PFSK-1 (cell line): ENCODE measurements around the gene SPECC1.

Source experiments
- POLR2AphosphoS5 ChIP-seq: IDR thresholded peaks from 2 replicates; pipeline ENCODE4 v1.6.1; 2012; ENCODE audit warnings: low read depth, mild to moderate bottlenecking, control low read depth, low read length, moderate library complexity
- SIN3A ChIP-seq: IDR thresholded peaks from 2 replicates; pipeline ENCODE4 v1.6.1; 2012; ENCODE audit warnings: mild to moderate bottlenecking, low read length, moderate library complexity, borderline replicate concordance; ENCODE audit not compliant: insufficient read depth
- TAF1 ChIP-seq: IDR thresholded peaks from 2 replicates; pipeline ENCODE4 v1.6.1; 2012; ENCODE audit warnings: low read length, control low read depth, borderline replicate concordance; ENCODE audit not compliant: insufficient read depth
- TF ChIP-seq, protein P1 (sequence below), 2 experiments: IDR thresholded peaks; 2 replicates each; pipeline versions ENCODE4 v1.6.1 to v1.8.0; 2011 to 2012; ENCODE audit warnings: low read depth in 2 of 2, low read length in 2 of 2, control low read depth in 1 of 2, inconsistent platforms in 1 of 2, mild to moderate bottlenecking in 1 of 2, moderate library complexity in 1 of 2; ENCODE audit not compliant: insufficient read depth in 1 of 2

DNA sequence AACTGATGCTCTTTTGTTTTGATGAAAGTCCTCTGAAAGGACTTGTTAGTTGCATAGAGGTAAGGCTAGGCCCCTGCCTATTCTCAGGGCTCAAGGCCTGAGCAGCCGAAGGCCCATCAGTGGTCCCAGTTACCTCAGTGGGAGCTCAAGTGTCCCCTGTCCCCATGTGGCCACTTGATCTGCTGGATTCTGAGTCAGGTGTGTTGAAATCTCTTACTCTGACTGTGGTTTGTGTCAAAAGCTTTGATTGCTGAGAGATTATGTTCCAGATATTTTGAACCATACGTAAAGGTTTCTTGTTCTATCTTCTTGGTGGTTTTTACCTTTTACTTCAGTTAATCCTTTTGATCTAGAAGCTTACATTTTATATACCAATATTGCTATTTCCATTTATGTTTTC is 266.5 kb downstream of the SPECC1 start:
- no peak for TF ChIP-seq TAF1
- TF ChIP-seq POLR2AphosphoS5 = no peak
- TF ChIP-seq, protein P1, sequence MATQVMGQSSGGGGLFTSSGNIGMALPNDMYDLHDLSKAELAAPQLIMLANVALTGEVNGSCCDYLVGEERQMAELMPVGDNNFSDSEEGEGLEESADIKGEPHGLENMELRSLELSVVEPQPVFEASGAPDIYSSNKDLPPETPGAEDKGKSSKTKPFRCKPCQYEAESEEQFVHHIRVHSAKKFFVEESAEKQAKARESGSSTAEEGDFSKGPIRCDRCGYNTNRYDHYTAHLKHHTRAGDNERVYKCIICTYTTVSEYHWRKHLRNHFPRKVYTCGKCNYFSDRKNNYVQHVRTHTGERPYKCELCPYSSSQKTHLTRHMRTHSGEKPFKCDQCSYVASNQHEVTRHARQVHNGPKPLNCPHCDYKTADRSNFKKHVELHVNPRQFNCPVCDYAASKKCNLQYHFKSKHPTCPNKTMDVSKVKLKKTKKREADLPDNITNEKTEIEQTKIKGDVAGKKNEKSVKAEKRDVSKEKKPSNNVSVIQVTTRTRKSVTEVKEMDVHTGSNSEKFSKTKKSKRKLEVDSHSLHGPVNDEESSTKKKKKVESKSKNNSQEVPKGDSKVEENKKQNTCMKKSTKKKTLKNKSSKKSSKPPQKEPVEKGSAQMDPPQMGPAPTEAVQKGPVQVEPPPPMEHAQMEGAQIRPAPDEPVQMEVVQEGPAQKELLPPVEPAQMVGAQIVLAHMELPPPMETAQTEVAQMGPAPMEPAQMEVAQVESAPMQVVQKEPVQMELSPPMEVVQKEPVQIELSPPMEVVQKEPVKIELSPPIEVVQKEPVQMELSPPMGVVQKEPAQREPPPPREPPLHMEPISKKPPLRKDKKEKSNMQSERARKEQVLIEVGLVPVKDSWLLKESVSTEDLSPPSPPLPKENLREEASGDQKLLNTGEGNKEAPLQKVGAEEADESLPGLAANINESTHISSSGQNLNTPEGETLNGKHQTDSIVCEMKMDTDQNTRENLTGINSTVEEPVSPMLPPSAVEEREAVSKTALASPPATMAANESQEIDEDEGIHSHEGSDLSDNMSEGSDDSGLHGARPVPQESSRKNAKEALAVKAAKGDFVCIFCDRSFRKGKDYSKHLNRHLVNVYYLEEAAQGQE (IDR thresholded peaks at IDR 0.05; ENCODE audit: insufficient read depth in 1 of 2, low read depth in 2 of 2, low read length in 2 of 2) = no peak
- TF ChIP-seq SIN3A = no peak
